ENCODE data around the gene GJB5.
"Not testable (repeated sequence)": the region's sequence is repeated elsewhere in the genome, so short reads cannot be mapped to it uniquely, and the experiment has no call there.

GJB5 gene

DNA sequence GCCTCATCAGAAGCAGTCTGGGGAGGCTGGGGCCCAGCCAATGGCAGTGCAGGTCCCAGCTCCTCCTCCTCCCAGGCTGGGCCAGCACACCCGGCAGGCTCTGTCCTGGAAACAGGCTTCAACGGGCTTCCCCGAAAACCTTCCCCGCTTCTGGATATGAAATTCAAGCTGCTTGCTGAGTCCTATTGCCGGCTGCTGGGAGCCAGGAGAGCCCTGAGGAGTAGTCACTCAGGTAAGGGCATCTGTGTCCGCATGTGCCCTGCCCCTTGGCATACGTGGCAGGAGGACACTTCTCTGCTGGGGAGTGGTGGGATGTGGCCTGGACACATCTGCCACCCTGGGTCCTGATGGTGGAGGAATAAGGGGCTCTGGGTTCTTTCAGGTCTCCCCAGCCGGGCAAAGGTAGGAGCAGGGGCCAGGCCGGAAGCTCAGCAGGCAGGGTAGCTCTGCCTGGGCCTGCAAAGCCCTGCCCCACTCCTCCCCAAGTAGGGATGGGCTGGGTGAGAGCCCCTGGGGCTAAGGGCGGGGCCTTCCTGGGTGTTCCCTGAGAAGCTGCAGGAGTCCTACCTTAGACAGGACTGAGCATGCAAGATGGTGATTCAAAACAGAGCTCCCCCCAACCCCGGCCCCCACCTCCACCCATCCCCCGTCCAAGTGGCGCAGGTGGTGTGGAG is at the start of gene GJB5:
Gene GJB5, plus strand, starts transcription at position 84 of the 674 bp plus-strand sequence. CDS start 2,284 bp downstream, outside the sequence.
- DNase-seq = no peak

DNA sequence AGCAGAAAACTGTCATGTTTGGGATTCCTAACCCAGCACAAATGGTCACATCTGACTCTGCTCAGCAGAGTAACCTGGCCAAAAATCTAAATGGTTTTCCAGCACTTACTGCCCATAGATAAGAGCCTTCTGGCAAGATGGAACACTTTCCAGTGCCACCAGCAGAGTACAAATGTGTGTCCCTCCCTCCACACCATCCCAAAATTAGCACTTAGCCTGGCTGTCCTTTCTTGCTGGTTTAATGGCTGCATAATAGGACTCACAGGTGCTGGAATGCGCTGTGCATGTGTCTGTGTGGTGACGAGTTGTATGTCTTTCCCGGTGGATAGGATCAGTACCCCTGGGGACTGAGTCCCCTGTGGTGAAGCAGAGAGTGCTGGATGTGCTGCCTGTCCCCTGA is 49.8 kb upstream of the GJB5 start:
- no peak for DNase-seq

DNA sequence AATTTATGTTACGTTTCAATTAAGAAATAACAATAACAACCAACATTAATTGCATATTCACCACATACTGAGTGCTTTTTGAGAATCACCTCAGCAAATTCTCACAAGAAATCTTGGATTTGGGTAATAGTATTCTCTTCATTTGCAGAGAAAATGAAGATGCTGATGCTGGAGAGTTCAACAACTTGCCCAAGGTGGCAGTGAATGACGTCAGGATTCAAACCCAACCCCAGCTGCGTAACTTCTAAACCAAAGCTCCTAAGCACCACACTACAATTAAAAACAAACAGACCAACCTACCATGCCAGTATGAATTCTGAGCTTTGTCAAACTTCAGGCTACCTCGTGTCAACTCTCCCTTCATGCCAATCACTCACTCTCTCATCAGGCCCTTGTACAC is 46.7 kb upstream of the GJB5 start:
- no peak for DNase-seq

DNA sequence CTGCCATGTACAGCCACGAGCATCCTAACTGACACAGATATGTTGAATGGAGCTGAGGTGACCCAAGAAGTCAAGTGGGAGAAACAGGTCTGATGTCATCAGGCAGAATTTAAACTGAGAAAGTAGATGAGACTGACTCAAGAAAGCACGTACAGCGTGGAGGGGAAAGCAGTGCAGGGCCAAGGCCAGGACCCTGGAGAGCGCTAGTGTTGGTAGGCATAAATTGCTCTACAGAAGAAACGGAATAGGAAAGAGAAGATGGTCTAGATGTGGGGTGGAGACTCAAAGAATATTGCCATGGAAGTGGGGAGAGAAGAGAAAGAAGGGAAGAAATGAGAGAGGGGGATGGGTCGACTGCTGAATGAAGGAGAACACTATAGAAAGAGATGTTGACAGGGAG is 45.3 kb upstream of the GJB5 start:
- DNase-seq = no peak

DNA sequence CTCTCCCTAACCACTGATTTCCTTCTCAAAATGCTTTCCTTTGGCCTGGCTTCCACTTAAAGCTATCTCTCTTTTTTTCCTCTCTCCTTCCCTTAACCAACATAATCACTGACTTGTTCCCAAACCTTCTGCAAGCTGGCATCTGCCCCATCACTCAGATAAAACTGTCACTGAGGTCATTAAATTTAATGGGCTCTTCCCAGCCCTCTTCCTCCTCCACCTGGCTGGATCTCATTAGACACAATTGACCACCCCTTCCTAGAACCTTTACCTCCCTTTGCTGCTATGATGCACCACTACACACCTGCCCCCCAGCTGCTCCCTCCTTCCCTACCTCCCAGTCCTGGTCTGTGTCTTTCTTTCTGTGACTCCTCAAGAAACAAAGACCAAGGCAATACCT is 44.0 kb upstream of the GJB5 start:
- DNase-seq = no peak

DNA sequence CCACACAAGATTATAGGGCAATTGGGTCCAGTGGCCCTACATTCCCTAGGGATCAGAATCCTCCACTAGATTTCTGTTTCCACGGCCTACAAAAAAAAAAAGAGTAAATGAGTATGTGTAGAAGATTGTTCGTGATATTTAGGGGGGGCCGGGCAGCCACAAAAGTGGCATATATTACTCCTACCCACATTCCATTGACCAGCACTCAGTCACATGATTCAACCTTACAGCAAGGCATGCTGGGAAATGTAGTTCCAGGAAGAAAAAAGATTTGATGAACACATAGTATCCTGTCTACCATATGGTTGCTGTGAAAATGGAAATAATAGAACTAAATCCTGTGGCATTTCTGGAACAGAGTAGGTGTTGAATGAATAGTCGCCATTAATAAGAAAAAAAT is 43.4 kb upstream of the GJB5 start:
- DNase-seq = no peak

DNA sequence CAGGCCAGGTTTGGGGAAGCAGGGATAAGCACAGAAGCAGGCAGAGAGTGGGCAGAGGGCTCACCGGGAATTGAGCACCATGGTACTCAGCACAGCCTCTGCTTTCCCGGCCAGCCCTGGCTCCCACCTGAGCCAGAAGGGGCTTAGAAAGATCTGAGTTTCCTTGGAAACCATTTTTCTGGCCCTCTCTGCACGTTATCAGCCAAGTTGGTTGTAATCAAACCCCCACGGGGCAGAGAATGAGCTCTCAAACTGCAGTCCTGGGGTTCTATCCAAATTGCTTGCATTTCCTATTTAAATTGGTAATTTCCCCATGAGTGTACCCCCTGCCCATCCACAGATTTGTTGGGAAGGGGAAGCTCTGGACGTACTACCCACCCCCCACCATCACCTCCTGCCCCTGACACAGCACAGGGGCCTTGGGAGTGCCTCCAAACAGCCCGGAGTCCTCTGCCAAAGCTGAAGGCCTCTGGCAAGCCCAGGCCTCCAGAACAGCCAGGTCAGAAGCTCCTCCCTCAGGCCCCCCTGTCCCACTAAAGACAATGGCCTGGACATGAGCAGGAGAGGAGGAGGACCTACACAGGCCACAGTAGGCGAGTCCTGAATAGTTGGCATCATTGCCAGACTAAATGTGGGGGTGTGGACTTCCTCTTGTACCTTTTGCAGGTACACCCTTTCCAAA is 42.7 kb upstream of the GJB5 start:
- DNase-seq = no peak

DNA sequence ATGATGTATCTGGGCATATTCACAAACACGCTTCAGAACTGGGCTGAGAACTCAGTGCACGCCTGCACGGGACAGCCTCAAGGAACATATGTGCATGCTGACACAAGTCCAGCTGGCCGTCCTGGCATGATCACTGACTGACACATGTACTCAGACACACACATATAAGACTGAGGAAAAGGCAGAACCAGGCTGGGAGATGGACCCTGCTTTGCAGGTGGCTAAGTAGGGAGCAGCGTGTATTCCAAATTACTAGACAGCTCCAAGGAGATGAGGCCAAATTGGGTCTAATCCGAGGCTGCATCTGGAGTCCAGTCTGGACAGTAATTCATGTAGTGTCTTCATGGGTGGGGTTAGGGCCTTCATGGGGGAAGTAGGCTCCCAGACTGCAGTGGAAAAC is 41.4 kb upstream of the GJB5 start:
- no peak for DNase-seq

DNA sequence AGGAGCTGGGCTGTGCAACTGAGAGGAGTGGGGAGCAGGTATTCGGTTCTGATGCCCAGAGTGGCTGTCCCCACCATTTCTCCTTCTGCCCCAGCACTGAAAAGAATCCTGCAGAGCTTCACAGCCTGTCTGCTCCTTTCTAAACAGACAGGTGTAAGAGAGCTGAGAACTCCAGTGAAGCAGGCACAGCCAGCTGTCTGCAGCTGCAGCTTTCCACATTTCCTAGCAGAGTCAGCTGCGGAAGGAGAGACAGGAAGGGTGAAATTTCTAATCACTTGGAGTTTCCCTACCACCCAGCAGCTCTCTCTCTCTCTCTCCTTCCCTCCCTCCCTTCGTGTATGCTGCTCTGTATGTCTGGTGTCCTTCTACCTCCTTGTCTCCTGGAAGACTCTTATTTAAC is 40.5 kb upstream of the GJB5 start:
- DNase-seq = no peak

DNA sequence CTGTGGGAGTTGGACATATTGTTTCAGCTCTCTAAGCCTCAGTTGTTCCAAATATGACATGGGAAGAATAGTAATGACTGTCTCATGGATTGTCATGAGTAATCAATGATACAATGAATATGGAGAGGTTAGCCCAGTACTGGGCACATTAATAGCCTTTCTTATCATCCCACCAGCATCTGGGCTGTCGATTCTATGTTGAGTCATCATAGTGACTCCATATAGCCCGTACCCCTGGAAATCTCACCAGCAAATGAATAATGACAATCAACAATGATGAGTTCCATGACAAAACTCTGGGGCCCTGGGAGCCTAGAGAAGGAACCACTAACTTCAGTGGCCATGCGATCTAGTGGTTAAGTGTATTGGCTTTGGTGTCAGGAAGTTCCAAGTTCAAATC is 39.7 kb upstream of the GJB5 start:
- DNase-seq = no peak

DNA sequence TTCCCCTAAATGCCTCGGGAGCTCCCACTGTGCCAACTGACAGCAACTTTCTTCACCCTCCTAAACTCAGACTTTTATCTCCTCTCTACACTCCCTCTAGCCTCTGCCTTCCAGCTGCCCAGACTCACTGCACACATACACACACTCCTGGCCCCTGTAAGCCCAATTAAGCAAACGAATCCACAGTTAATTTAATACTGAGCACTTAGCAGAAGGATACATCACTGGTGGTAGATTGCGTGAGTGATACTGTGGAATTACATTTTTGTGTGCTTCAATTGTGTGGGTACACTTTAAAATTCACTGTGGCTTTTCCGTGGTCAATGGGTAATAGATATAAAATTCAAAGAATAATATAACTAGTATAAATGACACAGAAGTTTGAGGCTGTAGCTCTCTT is 33.6 kb upstream of the GJB5 start:
- no peak for DNase-seq

DNA sequence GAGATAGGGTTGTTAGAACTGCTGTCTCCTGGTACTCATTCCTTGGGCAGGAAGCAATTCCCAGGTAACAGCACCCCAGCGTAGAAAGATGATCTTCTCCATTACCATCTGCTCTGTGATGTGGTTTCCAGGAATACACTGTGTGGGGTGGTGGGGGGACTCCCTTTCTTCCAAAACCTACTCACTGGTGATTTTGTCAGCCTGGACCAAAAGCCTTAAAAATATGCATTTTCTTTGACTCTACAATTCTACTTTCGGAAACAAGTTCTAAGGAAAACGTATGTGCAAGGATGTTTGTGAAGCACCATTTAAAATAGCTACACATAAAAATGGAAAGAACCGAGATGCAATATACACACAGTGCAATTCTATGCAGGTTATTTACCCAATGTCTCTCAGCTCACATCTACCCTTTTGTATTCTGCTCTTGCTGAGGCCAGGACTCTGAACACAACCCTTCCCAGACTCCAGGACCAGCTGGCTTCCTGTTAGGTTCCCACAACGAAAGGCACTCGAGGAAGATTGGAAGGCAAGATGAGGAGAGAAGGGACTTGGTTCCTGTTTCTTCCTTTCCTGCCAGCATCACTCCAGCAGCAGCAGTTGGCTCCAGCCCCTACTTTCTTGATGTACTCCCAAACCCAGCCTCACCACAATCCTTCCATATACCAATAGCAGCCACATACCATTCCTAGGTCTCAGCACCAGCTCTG is 33.0 kb upstream of the GJB5 start:
- no peak for DNase-seq

DNA sequence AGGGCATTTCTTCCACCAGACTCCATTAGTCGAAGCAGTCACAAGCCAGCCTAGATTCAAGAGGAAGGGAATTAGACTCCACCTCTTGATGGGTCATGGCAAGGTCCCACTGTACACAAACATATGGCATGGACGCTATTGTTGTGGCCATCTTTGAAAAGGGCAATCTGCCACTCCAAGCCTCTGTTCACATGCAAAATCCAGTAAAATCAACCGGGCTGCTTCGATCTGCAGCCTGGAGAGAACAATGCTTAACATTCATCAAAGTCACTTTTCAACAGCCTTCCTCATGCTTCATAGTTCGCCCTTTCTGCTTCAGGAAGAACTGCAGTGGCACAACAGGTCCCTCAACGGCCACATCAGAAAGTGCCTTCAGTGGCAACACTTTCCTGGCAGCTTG is 28.0 kb upstream of the GJB5 start:
- no peak for DNase-seq

DNA sequence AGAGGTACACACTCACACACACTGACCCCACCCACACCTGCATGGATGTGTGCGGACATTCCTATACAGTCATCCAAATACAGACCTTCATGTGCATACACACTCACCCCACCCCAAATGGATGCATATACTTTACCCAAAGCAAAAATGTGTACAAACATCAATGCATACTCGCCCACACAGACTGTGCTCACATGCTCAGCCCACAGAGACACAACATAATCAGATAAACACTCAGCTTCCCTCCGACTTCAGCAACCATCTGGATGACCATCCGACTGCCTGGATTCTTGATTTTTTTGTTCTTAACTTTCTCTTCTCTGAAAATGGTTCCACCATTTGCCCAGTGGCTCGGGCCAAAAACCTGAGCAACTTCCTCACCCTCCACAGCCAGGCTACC is 24.4 kb upstream of the GJB5 start:
- DNase-seq = no peak

DNA sequence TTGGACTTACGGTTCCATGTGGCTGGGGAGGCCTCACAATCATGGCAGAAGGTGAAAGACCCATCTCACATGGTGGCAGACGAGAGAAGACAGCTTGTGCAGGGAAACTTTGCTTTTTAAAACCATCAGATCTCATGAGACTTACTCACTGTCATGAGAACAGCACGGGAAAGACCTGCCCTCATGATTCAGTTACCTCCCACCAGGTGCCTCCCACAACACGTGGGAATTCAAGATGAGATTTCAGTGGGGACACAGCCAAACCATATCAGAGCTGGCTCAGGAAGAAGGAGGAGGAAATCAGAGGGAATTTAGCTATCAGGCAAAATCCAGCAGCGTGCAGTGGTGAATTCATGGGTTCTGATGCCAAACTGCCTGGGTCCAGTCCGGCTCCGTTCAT is 22.0 kb upstream of the GJB5 start:
- not testable (repeated sequence) for DNase-seq

DNA sequence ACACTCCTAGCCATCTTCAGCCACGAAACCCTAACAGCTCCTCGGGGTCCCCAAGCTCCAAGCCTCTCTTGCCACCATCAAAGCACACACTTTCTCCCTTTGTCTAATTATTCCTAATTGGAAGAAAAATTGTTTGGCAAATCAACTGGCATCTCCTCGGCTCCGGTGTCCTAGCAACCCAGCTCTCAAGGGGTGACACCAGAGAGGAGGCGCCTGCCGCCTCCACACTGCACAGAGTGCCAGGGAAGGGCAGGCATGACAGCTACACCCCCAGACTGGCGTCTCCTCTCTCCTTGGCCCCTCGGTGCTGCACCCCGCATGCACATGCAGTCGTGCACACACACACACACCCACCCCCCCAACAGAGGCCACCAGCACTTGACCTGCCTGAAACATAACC is 18.2 kb upstream of the GJB5 start:
- DNase-seq = no peak

DNA sequence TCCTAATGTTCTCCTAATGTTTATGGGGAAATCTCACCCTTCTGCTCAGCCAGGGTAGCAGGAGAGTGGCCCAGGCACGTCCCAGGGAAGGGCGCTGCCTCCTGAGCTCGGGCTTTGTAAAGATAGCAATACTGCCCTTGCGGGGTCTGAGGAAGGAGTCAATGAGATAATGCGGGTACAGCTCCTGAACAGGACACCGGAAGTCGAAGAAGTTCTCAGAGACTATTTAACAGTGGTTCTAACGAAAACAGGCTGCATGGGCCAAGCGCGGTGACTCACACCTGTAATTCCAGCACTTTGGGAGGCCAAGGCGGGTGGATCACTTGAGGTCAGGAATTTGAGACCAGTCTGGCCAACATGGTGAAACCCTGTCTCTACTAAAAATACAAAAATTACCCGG is 17.6 kb upstream of the GJB5 start:
- DNase-seq = not testable (repeated sequence)

DNA sequence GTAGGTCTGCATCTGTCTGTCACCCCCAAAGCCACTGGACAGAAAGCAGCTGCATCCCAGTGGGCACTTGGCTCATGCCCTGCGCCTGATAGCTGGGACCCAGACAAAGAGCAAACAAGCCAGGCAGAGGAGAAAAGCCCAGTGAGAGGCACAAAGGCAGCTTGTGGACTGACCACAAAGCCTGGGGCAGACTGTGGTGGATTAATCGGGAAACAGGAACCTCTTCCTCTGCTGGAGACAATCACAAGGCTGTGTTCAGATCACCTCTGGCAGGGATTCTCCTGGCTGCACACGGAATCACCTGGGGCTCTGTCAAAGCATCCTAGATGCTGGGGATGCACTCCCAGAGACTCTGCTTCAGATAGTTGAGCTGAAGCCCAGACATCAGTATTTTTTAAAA is 15.2 kb upstream of the GJB5 start:
- no peak for DNase-seq

DNA sequence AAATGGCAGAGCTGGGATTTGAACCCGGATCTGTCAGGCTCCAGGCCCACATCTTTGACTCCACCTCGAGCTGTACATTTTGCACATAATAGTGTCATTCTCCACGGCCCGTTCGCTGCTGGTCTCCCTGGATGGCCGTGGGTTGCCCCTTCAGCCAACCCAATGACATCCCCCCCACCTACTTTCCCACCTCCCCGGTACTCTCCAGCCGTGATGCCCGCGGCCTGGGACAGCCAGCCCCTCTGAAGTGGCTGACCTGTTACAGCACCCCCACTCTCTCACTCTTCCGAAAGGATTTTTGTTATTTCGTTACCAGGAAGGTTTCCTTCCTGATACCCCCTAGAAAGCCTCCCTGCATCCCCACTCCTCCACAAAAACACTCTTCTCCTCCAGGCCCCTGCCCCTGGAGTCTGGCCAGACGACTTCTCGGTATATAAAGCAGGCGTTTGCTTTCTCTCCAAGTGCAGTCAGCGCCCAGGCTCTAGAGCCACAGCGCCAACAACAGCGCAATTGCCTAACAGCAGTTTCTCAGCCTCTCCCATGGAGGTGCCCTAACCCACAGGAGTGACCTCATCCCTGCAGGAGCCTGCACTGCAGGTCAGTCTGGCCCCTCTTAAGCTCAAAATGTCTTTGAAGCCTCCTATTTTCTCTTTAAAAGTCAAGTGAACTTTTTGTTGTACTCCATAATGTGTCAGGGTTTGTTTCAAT is 14.5 kb upstream of the GJB5 start:
- DNase-seq = no peak

DNA sequence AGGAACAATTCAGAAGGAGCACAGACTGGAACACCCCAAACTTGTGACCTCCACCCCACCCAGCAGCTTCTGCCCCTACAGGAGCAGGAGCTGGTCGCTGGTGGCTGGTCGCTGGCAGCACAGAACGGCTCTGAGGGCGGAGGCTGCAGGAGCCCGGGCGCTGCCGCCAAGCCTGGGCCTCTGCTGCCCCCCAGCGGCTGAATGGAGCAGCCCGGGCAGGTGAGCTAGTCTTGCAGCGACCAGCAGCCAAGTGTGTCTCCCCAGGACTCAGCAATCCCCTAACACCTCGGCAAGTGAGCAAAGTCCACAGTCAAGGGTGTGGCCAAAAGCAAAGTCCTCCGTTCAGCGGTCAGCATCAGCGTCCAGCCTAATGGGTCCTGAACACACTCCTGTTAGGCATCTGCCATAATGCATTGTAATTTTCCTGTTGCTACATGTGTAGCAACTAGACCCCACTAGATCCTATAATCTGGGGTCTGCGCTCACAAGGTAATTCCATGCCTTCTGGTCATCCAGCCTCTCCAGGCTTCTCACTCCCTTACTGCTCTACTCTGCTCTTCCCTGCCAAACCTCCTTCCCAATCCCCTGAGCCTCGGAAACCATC is 12.1 kb upstream of the GJB5 start:
- peak in 1 of 2 experiments; percentile 30 for DNase-seq

DNA sequence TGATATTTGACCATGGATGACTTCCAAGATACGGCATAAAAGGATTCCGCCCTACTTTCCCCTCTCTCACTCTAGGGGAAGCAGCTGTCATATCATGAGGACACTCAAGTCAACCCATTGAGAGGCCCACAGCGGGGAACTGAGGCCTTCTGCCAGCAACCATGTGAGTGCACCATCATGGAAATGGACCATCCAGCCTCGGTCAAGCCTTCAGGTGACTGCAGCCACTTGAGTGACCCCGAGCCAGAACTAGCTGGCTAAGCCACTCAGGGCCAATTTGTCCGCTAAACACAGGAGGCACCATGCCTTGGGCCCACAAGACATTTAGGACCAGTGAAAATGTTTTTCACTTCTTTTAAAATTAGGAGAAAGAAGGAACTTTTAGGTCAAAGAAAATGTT is 11.1 kb upstream of the GJB5 start:
- DNase-seq = no peak

DNA sequence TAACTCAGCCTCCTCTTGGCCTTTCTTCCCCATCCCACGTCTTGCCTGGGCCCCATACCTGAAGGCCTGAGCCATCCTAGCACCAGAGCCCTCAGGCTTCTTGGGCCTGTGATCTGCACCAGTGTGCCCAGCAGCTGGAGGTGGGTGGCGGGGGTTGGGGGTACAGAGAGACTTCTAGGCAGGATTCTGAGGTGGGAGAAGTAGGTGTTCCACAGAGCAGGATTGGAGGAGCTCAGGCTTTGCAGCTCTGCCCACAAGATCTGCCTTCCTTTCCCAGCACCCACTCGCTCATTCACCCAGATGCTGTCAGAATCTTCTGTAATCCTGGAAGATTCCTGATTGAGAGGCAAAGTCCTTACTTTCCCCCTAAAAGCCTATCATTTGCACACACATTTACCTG is 10.0 kb upstream of the GJB5 start:
- no peak for DNase-seq

DNA sequence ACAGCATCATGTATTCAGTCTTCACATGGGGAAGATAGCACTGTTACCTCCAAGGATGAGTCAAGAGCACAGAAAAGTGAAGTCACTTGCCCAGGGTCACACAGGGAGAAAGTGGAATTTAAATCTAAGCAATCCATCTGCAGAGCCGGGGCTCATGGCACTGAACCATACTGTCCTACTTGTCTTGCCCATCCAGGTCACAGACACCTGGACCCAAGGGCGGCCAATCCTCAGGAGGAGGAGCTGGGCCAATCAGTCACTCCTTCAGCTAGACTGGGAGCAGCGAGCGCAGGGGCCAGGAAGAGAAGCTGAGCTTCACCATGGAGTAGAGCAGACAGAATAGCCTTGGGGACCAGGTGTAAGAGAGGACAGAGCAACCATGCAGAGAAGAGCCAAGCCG is 9.2 kb upstream of the GJB5 start:
- no peak for DNase-seq

All from cerebellar nuclear complex (tissue), 1 donor.